Endometrial microvascular endothelial cells (primary cell): ENCODE results near the gene SH2D3A. TPM values are rescaled to one million over a fixed set of nuclear protein-coding genes. Genes with fewer than 3 reads are reported as not detected.
"Not testable (repeated sequence)": the region's sequence is repeated elsewhere in the genome, so short reads cannot be mapped to it uniquely, and the experiment has no call there.

Source experiments
- in situ Hi-C: cut with HindIII; loops from 2 replicates; pipeline ENCODE4 v1.10.0; 2017; ENCODE audit warnings: low sequenced_read_pairs, low pct_unique_long_range_greater_than_20kb; ENCODE audit errors: inconsistent ontology term
- total RNA-seq: library from RNA; depleted of rRNA; stranded (reverse); fragments of >200 nt; gene quantifications from one replicate; pipeline ENCODE4 v1.2.3, GENCODE V29; 2015; ENCODE audit errors: inconsistent ontology term

SH2D3A gene
- total RNA-seq, 1 donor from 2014 or later, result not detected

DNA sequence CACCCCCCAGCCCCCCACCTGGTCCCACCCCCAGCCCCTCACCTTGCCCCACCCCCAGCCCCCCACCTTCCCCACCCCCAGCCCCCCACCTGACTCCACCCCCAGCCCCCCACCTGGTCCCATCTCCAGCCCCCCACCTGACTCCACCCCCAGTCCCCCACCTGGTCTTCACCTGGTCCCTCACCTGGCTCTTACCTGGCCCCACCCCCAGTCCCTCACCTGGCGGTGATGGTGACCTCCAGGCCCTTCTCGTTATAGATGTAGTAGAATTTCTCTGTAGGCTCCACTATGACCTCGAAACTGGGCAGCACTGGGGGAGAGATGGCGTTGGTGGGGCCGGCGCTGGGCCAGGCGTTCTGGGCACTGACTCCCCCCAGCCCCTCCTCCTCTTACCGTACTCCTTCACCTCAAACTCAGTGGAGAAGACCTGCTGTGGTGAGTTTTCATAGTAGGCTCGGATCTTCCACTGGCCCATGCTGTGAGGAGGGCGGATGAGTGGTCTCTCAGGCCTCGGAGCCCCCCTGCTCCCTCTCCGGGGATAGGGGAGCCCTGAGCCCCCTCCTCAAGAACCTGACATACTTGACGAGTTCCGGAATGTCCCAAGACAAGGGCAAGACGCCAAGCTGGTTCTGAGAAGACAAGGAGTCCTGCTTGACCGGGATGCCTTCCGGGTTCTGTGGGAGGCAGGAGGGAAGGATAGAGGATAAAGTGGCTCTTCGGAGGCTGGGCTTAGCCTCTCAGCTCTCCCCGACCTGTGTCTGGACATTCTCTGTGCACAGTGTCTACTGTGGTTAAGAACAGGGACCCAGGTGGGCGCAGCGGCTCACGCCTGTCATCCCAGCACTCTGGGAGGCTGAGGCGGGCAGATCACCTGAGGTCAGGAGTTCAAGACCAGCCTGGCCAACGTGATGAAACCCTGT, 53.2 kb downstream of the SH2D3A start:
- in situ Hi-C loops, result no loop called here

DNA sequence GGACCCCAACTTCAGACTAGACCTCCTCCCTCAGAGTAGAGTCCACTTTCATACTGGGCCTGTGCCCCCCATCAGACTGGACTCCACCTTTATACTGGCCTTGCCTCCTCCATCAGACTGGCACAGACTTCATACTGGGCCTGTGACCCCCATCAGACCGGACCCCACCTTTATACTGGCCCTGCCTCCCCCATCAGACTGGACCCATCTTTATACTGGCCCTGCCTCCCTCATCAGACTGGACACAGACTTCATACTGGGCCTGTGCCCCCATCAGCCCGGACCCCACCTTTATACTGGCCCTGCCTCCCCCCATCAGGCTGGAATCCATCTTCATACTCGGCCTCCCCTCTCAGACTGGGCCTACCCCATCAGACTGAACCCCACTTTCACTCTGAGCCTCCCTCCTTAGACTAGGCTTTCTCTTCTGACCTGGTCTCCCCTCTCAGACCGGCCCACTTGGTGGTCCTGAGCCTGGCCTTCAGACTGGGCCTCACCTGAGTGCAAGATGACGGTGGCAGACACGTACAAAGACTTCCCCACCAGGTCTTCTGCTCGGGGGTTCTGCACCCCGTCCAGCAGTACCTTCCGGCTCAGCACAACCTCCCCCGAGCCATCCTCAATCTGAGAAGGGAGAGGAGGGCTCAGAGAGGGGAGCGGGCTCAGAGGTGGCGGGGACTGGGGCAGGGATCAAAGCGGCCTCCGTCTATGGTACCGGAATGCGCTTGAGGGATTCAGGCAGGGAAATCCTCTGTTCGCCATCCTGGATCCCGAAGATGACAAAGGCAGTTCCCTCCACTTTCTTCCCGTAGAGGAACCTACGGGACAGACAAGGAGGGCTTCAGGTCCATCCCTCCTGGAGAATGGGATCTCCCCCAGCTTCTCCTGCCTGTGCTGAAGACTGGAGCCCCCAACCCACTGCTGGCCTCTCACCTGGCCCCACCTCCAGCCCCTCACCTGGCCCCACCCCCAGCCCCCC, 54.3 kb downstream of the SH2D3A start:
- in situ Hi-C loops, result no loop called here

DNA sequence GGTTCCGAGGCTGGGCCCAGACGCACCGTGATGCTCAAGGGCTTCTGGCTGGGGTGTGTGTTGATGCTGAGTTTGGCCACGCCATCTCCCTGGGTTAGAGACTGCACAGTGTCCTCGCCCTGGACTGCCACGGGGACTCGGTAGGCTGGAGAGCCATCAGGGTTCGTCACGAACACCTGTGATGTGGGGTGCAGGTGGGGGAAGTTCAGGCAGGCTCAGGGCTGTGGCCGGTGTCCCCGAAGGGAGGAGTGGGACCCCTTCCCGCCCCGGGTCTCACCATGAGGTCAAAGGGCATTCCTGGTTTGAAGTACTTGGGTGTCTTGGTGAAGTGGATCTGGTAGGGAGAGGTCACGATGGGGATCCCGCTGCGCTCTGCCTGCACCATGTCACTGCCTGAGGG, 55.0 kb downstream of the SH2D3A start:
- in situ Hi-C loops, result no loop called here

DNA sequence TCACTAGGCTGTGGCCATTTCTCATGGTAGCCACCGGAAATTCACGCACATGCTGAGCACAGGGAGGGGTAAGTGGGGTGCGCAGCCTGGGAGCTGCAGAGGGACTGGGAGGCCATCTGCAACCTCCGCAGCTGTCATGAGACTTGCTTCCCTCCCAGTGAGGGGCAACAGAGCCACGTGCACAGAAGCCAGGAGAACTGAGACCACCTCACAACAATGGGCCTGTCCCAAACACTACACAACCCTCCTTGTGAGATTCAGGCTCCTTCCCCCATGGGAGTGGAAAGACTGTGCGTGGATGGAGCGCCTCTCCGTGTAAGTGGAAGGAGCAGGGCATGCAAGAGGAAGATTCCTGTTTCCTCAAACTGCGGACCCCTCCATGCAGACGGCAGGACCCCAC, 55.6 kb downstream of the SH2D3A start:
- in situ Hi-C loops, result no loop called here

DNA sequence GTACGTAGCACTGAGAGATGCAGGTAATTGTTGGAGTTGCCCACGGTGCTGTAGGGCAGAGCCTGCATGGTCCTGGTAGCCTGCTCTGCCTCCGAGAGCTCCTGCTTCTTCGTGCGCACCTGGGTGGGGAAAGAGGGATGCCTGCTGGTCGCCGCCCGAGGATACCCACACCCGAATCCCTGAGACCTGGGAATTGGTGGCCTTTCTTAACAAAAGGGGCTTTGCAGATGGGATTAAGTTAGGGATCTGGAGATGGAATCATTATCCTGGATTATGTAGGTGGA, 56.2 kb downstream of the SH2D3A start:
- in situ Hi-C loops, result no loop called here

DNA sequence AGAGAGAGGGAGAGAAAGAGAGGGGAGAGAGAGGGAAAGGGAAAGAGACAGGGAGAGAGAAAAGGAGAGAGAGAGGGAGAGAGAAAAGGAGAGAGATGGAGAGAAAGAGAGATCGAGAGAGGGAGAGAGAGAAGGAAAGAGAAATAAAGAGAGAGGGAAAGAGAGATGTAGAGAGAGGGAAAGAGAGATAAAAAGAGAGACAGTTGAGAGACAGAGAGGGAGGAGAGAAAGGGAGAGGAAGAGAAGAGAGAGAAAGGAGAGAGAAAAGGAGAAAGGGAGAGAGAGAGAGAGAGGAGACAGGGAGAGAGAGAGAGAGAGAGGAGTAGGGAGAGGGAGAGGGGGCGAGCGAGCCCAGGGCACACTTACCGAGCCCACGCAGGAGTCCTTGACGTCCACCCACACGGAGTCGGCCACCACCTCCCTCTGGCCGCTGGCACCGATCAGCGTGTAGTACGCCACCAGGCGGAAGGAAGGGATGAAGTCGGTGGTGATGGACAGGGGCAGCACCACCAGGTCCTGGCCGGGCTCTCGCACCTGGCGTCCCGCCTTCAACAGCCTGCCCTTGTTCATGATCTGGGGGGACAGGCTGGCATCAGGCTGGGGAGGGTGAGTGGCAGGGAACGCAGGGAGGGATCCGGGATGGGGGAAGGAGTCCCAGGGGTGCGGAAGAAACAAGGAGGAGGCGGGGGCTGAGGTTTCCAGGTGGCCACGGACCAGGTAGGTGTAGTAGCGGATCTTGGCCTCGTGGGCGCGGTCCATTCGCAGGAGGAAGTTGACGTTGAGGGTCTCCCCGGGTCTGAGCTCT, 56.8 kb downstream of the SH2D3A start:
- in situ Hi-C loops, result no loop called here

DNA sequence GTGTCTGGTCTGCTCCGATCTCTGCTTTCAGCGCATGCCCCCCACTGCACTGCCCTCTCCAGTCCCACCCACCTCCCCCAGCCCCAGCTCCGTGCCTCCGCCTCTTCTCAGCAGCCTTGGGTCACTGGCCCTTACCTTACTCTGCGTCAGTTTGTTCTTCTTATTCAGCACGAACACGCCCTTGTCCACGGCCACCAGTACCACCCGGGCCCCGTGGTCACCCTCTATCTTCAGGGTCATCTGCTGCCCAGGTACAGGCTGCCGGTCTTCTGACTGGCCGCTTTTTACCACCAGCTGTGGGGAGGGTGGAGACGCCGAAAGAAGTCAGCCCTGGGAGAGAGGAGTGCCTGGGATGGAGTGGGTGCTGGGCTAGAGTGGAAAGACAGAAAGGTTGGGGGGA, 57.7 kb downstream of the SH2D3A start:
- in situ Hi-C loops, result no loop called here

DNA sequence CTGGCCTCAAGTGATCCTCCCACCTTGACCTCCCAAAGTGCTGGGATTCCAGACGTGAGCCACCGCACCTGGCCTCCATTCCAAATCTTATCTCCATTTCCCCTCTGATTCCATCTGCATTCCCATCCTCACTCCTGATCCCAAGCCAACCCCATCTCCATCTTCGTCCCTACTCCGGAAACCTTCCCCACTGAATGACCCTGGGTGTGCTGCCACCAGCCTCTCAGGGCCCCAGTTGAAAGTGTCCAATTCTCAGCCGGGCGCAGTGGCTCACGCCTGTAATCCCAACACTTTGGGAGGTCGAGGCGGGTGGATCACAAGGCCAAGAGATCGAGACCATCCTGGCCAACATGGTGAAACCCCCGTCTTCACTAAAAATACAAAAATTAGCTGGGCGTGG, 58.3 kb downstream of the SH2D3A start:
- in situ Hi-C loops, result not testable (repeated sequence)

DNA sequence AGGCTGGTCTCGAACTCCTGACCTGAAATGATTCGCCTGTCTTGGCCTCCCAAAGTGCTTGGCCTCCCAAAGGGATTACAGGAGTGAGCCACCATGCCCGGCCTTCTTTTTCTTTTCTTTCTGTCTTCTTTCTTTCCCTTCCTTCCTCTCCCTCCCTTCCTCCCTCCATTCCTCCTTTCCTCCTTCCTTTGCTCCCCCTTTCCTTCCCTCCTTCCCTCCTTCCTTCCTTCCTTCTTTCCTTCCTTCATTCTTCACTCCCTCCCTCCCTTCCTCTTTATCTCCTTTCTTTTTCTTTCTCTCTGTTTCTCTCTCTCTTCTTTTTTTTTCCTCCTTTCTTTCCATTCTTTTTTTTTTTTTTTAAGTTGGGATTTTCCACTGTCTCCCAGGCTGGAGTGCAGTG, 58.9 kb downstream of the SH2D3A start:
- in situ Hi-C loops, result no loop called here

DNA sequence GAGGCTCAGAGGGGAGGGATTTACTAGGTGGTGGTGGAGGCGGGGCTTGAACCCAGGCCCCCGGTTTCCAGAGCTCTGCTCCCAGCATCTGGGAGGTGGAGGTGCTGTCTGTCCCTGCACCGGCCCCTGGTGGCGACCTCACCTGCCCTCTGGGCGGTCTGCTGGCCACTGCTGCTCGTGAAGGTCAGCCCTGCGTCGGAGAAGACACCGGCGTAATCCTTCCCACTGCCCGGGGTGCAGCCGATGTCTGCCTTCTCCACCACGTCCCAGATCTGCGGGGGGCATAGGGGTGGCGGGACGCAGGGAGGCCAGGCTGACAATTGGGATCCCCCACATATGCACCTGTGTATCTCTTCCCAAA, 59.6 kb downstream of the SH2D3A start:
- in situ Hi-C loops, result no loop called here

DNA sequence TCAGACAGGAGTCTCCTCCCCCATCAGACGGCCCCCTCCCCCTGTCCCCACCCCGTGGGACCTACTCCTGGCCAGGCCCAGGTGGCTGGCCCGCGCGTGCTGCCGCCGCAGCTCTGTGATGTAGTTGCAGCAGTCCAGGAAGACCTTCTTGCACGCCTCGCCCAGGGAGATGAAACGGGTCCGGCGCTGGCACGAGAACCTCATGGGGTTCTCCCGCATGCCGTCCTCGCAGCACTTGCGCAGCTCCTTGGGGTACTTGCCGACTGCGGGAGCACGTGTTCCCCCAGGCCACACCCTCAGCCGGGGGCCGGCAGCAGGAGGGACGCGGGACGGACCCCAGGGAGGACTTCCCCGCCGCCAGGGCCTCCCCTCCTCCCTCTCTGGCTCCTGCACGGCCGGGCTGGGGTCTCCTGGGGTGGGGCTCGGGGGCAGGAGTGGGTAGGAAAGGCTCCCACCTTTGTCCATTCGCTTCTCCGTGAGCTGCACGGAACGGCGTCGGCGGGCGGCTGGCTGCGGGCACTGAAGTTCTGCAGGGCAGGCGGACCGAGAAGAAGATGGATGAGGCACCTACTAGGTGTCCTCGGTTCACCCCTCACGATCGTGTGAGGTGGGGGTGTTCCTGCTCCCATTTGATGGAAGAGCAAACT, 60.1 kb downstream of the SH2D3A start:
- in situ Hi-C loops, result no loop called here

DNA sequence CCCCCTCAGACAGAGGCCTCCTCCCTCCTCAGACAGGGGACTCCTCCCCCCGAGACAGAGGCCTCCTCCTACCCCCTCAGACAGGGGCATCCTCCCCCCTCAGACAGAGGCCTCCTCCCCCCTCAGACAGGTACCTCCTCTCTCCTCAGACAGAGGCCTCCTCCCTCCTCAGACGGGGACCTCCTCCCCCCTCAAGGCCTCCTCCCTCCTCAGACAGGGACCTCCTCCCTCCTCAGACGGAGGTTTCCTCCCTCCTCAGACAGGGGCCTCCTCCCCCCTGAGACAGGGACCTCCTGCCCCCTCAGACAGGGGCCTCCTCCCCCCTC, 60.6 kb downstream of the SH2D3A start:
- in situ Hi-C loops, result no loop called here

DNA sequence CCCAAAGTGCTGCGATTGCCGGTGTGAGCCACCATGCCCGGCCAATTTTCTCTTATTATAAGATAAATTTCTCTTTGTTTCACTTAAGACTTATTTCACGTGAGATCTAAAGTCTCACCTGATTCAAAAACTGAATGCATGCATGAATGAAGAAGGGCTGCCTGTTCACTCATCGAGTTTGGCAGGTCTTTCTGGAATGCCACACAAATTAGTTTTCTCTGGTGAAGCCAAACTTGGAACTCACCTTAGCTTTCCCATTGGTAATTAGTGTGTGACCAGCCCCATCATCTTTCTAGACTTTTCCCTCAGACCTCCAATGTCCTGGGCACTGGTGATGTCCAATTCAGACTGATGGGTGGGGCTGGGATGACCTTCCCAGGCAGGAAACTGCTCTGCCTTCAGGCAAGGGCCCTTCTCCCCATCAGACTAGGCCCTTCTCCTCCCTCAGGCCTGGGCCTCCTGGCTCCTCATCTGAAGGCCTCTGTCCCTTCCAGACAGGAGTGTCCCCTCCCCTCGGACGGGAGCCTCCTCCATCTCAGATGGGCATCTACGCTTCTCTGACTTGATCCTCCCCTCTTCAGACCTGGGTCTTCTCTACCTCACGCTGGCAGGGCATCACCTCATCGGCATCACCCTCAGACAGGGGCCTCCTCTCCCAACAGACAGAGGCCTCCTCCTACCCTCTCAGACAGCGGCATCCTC, 61.2 kb downstream of the SH2D3A start:
- in situ Hi-C loops, result no loop called here

Other genes starting within 250 kb of the SH2D3A start
- gene TNFSF9, start 236.4 kb downstream of the SH2D3A start, total RNA-seq, result 6.7 TPM
- gene CD70, start 176.3 kb downstream of the SH2D3A start, total RNA-seq, result 12.3 TPM
- gene TNFSF14, start 97.3 kb downstream of the SH2D3A start, total RNA-seq, result not detected
- gene C3, start 46.8 kb downstream of the SH2D3A start, total RNA-seq, result not detected
- 65.2 TPM for gene GPR108, start 29.9 kb downstream of the SH2D3A start, total RNA-seq
- gene TRIP10, start 27.8 kb downstream of the SH2D3A start, total RNA-seq, result 60.7 TPM
- gene VAV1, start 5.3 kb upstream of the SH2D3A start, total RNA-seq, result not detected
- not detected for gene ADGRE1, start 120.1 kb upstream of the SH2D3A start, total RNA-seq